ENCODE measurements around the gene BACE2. TPM values are rescaled to one million over a fixed set of nuclear protein-coding genes. Genes with fewer than 3 reads are reported as not detected.

BACE2 gene
- polyA plus RNA-seq, 1 experiment: 66.8 TPM

DNA sequence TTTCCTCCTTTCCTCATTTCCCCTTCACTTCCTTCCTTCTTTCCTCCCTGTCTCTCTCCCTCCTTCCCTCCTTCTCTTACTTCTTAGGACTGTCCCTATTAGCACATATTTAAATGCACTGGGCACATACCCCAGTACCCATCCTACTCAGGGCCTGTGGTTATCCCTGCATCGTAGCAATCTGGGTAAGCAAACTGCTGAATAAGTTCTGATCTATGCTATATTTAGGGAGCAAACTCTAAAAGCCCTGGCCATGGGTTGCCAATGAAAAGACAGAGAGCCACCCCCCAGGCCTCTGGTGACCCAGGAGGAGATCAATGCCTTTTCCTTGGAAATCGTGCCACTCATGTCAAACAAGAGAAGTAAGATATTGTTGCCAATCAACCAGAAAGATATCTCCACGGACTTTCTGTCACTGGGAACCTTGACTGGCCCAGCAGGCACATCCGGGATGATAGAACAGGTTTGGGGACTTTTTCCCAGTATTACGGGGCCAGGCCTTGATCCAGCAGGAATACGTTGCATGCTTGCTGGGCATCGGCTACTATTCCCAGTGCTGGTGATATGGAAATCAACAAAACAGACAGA lies 154.0 kb downstream of the BACE2 start:
- Histone ChIP-seq H3K4me3 (ENCODE audit: low read depth, low read length) (no peak overlapping the region), H3K27ac (ENCODE audit: low read depth, low read length) (no peak overlapping the region), H3K9me3 (ENCODE audit: control insufficient read depth, insufficient read depth, low read length) (no peaks in the 10 kb centered on the region), H3K27me3 (ENCODE audit: control insufficient read depth, insufficient read depth, low read length) (peaks cover 8% of the 10 kb centered on the region)
- ChIA-PET POLR2A (no interaction called here), CTCF (no interaction called here)
- TF ChIP-seq, protein P1, sequence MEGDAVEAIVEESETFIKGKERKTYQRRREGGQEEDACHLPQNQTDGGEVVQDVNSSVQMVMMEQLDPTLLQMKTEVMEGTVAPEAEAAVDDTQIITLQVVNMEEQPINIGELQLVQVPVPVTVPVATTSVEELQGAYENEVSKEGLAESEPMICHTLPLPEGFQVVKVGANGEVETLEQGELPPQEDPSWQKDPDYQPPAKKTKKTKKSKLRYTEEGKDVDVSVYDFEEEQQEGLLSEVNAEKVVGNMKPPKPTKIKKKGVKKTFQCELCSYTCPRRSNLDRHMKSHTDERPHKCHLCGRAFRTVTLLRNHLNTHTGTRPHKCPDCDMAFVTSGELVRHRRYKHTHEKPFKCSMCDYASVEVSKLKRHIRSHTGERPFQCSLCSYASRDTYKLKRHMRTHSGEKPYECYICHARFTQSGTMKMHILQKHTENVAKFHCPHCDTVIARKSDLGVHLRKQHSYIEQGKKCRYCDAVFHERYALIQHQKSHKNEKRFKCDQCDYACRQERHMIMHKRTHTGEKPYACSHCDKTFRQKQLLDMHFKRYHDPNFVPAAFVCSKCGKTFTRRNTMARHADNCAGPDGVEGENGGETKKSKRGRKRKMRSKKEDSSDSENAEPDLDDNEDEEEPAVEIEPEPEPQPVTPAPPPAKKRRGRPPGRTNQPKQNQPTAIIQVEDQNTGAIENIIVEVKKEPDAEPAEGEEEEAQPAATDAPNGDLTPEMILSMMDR (IDR thresholded peaks at IDR 0.05; ENCODE audit: low read depth, low read length): no peak
- no peak for DNase-seq (ENCODE audit: low read depth, low spot score)

GRCh38 chr21:41322496-41323382 lies 154.8 kb downstream of the BACE2 start:
- TF ChIP-seq, protein P1 (IDR thresholded peaks at IDR 0.05; ENCODE audit: low read depth, low read length): no peak
- Histone ChIP-seq H3K4me3 (ENCODE audit: low read depth, low read length) (no peak overlapping the region), H3K27ac (ENCODE audit: low read depth, low read length) (no peak overlapping the region), H3K9me3 (ENCODE audit: control insufficient read depth, insufficient read depth, low read length) (no peaks in the 10 kb centered on the region), H3K27me3 (ENCODE audit: control insufficient read depth, insufficient read depth, low read length) (peaks cover 5% of the 10 kb centered on the region)
- DNase-seq (ENCODE audit: low read depth, low spot score): no peak
- CTCF ChIA-PET: interaction anchor here (1.2 kb wide), 1 partner anchor 39 kb away, joined by 4 read pairs; no protein-coding TSS in a partner anchor
- POLR2A ChIA-PET: no interaction called here

- ChIA-PET POLR2A (no interaction called here), CTCF (no interaction called here)
- TF ChIP-seq, protein P1 (IDR thresholded peaks at IDR 0.05; ENCODE audit: low read depth, low read length): no peak
- H3K9me3 ChIP-seq (ENCODE audit: control insufficient read depth, insufficient read depth, low read length): no peaks in the 10 kb centered on the region
- H3K4me3 ChIP-seq (ENCODE audit: low read depth, low read length): no peak overlapping the region
- DNase-seq (ENCODE audit: low read depth, low spot score): no peak
- H3K27me3 ChIP-seq (ENCODE audit: control insufficient read depth, insufficient read depth, low read length): peaks cover 3% of the 10 kb centered on the region
- no peak overlapping the region for H3K27ac ChIP-seq (ENCODE audit: low read depth, low read length)
Observed at GRCh38 chr21:41325138-41325912, 157.4 kb downstream of the BACE2 start.

- TF ChIP-seq, protein P1 (IDR thresholded peaks at IDR 0.05; ENCODE audit: low read depth, low read length): no peak
- no peak overlapping the region for H3K27ac ChIP-seq (ENCODE audit: low read depth, low read length)
- peaks cover 3% of the 10 kb centered on the region for H3K27me3 ChIP-seq (ENCODE audit: control insufficient read depth, insufficient read depth, low read length)
- no peaks in the 10 kb centered on the region for H3K9me3 ChIP-seq (ENCODE audit: control insufficient read depth, insufficient read depth, low read length)
- no peak for DNase-seq (ENCODE audit: low read depth, low spot score)
- ChIA-PET POLR2A (no interaction called here), CTCF (no interaction called here)
- H3K4me3 ChIP-seq (ENCODE audit: low read depth, low read length): no peak overlapping the region
Observed at GRCh38 chr21:41326414-41327080, 158.6 kb downstream of the BACE2 start.
